SH-SY5Y (cell line): ENCODE results near the gene DPPA3.

Experiments used
- GATA2 ChIP-seq: IDR thresholded peaks from 2 replicates; pipeline ENCODE4 v1.6.1; 2011; ENCODE audit warnings: mild to moderate bottlenecking, low read depth, low read length
- GATA3 ChIP-seq: IDR thresholded peaks from 2 replicates; pipeline ENCODE4 v1.6.1; 2011; ENCODE audit warnings: low read depth, mild to moderate bottlenecking, low read length, moderate library complexity

DNA sequence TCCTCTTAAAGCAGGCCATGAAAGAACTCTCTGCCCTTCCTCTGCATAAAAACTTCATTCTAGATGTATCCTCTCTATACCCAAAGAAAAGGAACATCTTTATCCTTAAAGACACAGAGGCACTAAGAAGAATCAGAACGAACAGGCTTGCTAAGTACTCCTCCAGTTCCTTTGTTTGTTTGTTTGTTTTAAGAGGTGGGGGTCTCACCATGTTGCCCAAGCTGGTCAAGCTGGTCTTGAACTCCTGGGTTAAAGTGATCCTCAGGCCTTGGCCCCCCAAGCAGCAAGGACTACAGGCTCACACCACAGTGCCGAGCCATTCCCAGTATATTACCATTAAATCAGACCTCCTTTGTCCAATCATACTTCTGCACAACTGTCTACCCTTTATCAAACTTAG is 29.7 kb upstream of the DPPA3 start:
- TF ChIP-seq GATA2 (no peak), GATA3 (no peak)
